CD4-positive, CD25-positive, alpha-beta regulatory T cell (primary cell): ENCODE results near the gene QKI. TPM values are rescaled to one million over a fixed set of nuclear protein-coding genes. Genes with fewer than 3 reads are reported as not detected.

Source experiments
- ATAC-seq, 2 donors: fragments of 150-1000 bp; cut with Tn5 transposase; one replicate each; pipeline ENCODE4 v1.10.0; 2021; ENCODE audit warnings: low read depth in 2 of 2, moderate number of reproducible peaks in 2 of 2, moderate library complexity in 1 of 2
- DNase-seq, 3 donors: peaks; one replicate each; pipeline versions ENCODE4 v3.0.0 to v3.0.0-alpha.2; 2012 to 2022; ENCODE audit warnings: mixed read lengths in 1 of 3
- H3K27ac ChIP-seq: one replicate; pipeline ENCODE4 v1.7.0; 2013; ENCODE audit warnings: mild to moderate bottlenecking, low read length; ENCODE audit not compliant: insufficient read depth, poor library complexity, severe bottlenecking
- H3K27me3 ChIP-seq: one replicate; pipeline ENCODE4 v1.7.0; 2013; ENCODE audit warnings: low read length; ENCODE audit not compliant: control insufficient read depth, insufficient read depth
- H3K36me3 ChIP-seq: one replicate; pipeline ENCODE4 v1.7.0; 2013; ENCODE audit warnings: mild to moderate bottlenecking, low read length, moderate library complexity; ENCODE audit not compliant: control insufficient read depth, insufficient read depth
- H3K4me1 ChIP-seq: 2 replicates; pipeline ENCODE4 v1.7.0; 2013; ENCODE audit warnings: mild to moderate bottlenecking, low read length; ENCODE audit not compliant: insufficient read depth, control insufficient read depth, poor library complexity, severe bottlenecking
- H3K4me3 ChIP-seq: one replicate; pipeline ENCODE4 v1.7.0; 2013; ENCODE audit warnings: low read depth, mild to moderate bottlenecking, low read length, moderate library complexity
- H3K9me3 ChIP-seq, 2 experiments: 1 replicate in 1 of 2; 2 replicates in 1 of 2; pipeline ENCODE4 v1.7.0; 2013; ENCODE audit warnings: low read length in 2 of 2, mild to moderate bottlenecking in 1 of 2, moderate library complexity in 1 of 2; ENCODE audit not compliant: control insufficient read depth in 2 of 2
- H3K27ac Mint-ChIP-seq, 3 donors: one replicate each; pipeline ENCODE4 v1.8.0; 2020 to 2022; ENCODE audit warnings: mild to moderate bottlenecking in 3 of 3, mixed read lengths in 3 of 3, moderate library complexity in 2 of 3
- H3K27me3 Mint-ChIP-seq: one replicate; pipeline ENCODE4 v1.8.0; 2022; ENCODE audit warnings: mild to moderate bottlenecking, mixed read lengths
- H3K36me3 Mint-ChIP-seq: one replicate; pipeline ENCODE4 v1.8.0; 2020; ENCODE audit warnings: mixed read lengths
- H3K4me1 Mint-ChIP-seq, 4 donors: one replicate each; pipeline ENCODE4 v1.8.0; 2020 to 2022; ENCODE audit warnings: mixed read lengths in 4 of 4, mild to moderate bottlenecking in 1 of 4
- H3K4me3 Mint-ChIP-seq, 4 donors: one replicate each; pipeline ENCODE4 v1.8.0; 2020 to 2022; ENCODE audit warnings: mild to moderate bottlenecking in 4 of 4, mixed read lengths in 4 of 4, moderate library complexity in 3 of 4
- H3K9me3 Mint-ChIP-seq, 7 donors: one replicate each; pipeline ENCODE4 v1.8.0; 2020 to 2022; ENCODE audit warnings: mixed read lengths in 7 of 7, mild to moderate bottlenecking in 3 of 7, moderate library complexity in 2 of 7
- polyA plus RNA-seq, 4 donors: library from polyadenylated mRNA; unstranded; fragments of 300-500 nt; fragmentation: Illumina TruSeq; gene quantifications; one replicate each; pipeline ENCODE4 v1.2.3, GENCODE V29; 2021
- total RNA-seq: library from RNA; stranded (reverse); gene quantifications from one replicate; pipeline ENCODE4 v1.2.3, GENCODE V29; 2022

The QKI gene
- total and polyA plus RNA-seq, 5 donors from 2014 or later, result 10.0 to 89.7 (median 17.2) TPM

- no peak overlapping the region for H3K4me3 ChIP-seq
- Mint-ChIP-seq H3K9me3 (no peaks in the 10 kb centered on the region), H3K27me3 (peaks cover 58% of the 10 kb centered on the region), H3K27ac (no peak overlapping the region), H3K4me1 (peaks cover 0 to 7% (median 0%) of the 10 kb centered on the region in 4 donors), H3K36me3 (no peaks in the 10 kb centered on the region), H3K4me3 (no peak overlapping the region)
- H3K9me3 ChIP-seq, result no peaks in the 10 kb centered on the region
- H3K36me3 ChIP-seq, result no peaks in the 10 kb centered on the region
- no peak for DNase-seq
- peaks cover 7% of the 10 kb centered on the region for H3K27me3 ChIP-seq
- H3K27ac ChIP-seq, result no peak overlapping the region
- H3K4me1 ChIP-seq, result no peaks in the 10 kb centered on the region
- no peak for ATAC-seq
These were observed 20.6 kb upstream of the QKI start for GRCh38 chr6:163393923-163394322.

DNA sequence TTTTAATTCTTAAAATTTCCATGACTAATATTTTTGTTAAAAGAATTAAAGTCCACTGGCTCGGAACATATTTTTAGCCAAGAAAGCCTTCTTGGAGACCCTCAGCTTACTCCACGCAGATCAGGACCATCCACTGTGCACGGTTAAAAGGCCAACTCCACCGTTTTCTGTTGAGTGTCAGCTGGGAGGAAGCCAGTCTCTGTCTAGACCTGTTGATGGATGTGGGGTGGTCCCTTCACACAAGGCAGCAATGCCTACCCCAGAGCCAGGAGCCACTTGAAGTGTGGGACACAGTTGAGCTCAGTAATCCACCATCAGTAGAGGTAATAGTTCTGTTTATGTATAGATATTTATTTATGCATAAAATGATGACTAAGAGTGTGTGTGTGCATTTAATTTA is 19.9 kb upstream of the QKI start:
- H3K9me3 ChIP-seq, result no peaks in the 10 kb centered on the region
- H3K27ac Mint-ChIP-seq, result no peak overlapping the region
- H3K27me3 ChIP-seq, result peaks cover 7% of the 10 kb centered on the region
- no peak overlapping the region for H3K4me3 ChIP-seq
- peaks cover 0 to 7% (median 0%) of the 10 kb centered on the region in 4 donors for H3K4me1 Mint-ChIP-seq
- no peak overlapping the region for H3K4me3 Mint-ChIP-seq
- H3K4me1 ChIP-seq, result no peaks in the 10 kb centered on the region
- ATAC-seq, result no peak
- H3K27ac ChIP-seq, result no peak overlapping the region
- peaks cover 60% of the 10 kb centered on the region for H3K27me3 Mint-ChIP-seq
- no peaks in the 10 kb centered on the region for H3K36me3 Mint-ChIP-seq
- H3K9me3 Mint-ChIP-seq, result no peaks in the 10 kb centered on the region
- no peaks in the 10 kb centered on the region for H3K36me3 ChIP-seq
- no peak for DNase-seq

DNA sequence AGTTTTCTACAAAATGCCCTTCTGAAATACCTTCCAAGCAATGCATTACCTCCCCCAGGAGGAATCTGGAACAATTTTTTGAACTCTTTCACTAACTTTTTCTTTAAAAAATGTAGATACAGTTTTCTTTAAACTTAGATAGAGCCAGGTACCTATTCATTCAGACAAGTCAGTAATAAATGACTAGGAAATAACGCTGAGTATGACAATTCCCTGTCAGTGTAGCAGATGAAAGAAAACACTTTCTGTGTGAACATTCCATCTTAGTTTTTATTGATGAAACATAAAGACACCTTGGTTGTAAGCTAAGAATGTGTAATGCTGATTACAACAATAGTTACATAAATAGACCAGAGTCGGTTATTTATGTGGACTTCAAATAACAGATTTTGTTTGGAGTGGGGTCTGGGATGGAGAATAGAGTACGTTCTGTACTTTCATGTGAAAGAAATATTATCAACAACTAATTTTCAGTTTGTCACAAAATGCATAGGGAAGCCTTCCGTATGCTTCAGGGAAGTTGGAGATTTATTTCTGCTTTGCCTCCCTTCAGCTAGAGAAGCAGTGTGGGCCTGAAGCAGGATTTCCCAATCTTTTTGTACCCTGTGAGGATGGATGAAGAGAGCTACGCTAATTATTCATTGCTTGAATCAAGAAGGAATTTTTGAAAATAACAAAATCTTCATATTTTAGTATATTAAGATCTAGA is 19.2 kb upstream of the QKI start:
- no peak for DNase-seq
- no peak for ATAC-seq
- Histone ChIP-seq H3K27me3 (peaks cover 7% of the 10 kb centered on the region), H3K27ac (no peak overlapping the region), H3K9me3 (no peaks in the 10 kb centered on the region), H3K4me3 (no peak overlapping the region), H3K36me3 (no peaks in the 10 kb centered on the region), H3K4me1 (no peaks in the 10 kb centered on the region)
- H3K4me3 Mint-ChIP-seq, result no peak overlapping the region
- no peaks in the 10 kb centered on the region for H3K36me3 Mint-ChIP-seq
- H3K27me3 Mint-ChIP-seq, result peaks cover 65% of the 10 kb centered on the region
- peaks cover 0 to 7% (median 0%) of the 10 kb centered on the region in 4 donors for H3K4me1 Mint-ChIP-seq
- no peak overlapping the region for H3K27ac Mint-ChIP-seq
- H3K9me3 Mint-ChIP-seq, result no peaks in the 10 kb centered on the region

GRCh38 chr6:163395831-163396185 is 18.7 kb upstream of the QKI start:
- Mint-ChIP-seq H3K27me3 (peaks cover 61% of the 10 kb centered on the region), H3K4me1 (peaks cover 0 to 7% (median 0%) of the 10 kb centered on the region in 4 donors), H3K27ac (no peak overlapping the region), H3K36me3 (no peaks in the 10 kb centered on the region), H3K9me3 (no peaks in the 10 kb centered on the region), H3K4me3 (no peak overlapping the region)
- no peak for ATAC-seq
- Histone ChIP-seq H3K4me3 (no peak overlapping the region), H3K4me1 (no peaks in the 10 kb centered on the region), H3K27ac (no peak overlapping the region), H3K36me3 (no peaks in the 10 kb centered on the region), H3K9me3 (no peaks in the 10 kb centered on the region), H3K27me3 (peaks cover 7% of the 10 kb centered on the region)
- DNase-seq, result no peak

GRCh38 chr6:163397326-163397725 is 17.2 kb upstream of the QKI start:
- Histone ChIP-seq H3K4me3 (no peak overlapping the region), H3K27ac (no peak overlapping the region), H3K4me1 (no peaks in the 10 kb centered on the region), H3K27me3 (peaks cover 7% of the 10 kb centered on the region), H3K36me3 (no peaks in the 10 kb centered on the region), H3K9me3 (no peaks in the 10 kb centered on the region)
- Mint-ChIP-seq H3K27me3 (peaks cover 47% of the 10 kb centered on the region), H3K36me3 (no peaks in the 10 kb centered on the region), H3K27ac (no peak overlapping the region), H3K4me3 (no peak overlapping the region), H3K9me3 (no peaks in the 10 kb centered on the region), H3K4me1 (peaks cover 0 to 6% (median 0%) of the 10 kb centered on the region in 4 donors)
- DNase-seq (no peak), ATAC-seq (no peak)

- DNase-seq (no peak), ATAC-seq (no peak)
- Mint-ChIP-seq H3K9me3 (no peaks in the 10 kb centered on the region), H3K4me3 (no peak overlapping the region), H3K27me3 (peaks cover 45% of the 10 kb centered on the region), H3K27ac (no peak overlapping the region), H3K4me1 (peaks cover 0 to 5% (median 0%) of the 10 kb centered on the region in 4 donors), H3K36me3 (no peaks in the 10 kb centered on the region)
- Histone ChIP-seq H3K4me3 (no peak overlapping the region), H3K27me3 (peaks cover 7% of the 10 kb centered on the region), H3K36me3 (no peaks in the 10 kb centered on the region), H3K27ac (no peak overlapping the region), H3K4me1 (no peaks in the 10 kb centered on the region), H3K9me3 (no peaks in the 10 kb centered on the region)
These were observed 16.4 kb upstream of the QKI start for GRCh38 chr6:163398115-163398514.

GRCh38 chr6:163398815-163399214 is 15.7 kb upstream of the QKI start:
- no peak overlapping the region for H3K27ac ChIP-seq
- no peak for DNase-seq
- H3K36me3 Mint-ChIP-seq, result no peaks in the 10 kb centered on the region

DNA sequence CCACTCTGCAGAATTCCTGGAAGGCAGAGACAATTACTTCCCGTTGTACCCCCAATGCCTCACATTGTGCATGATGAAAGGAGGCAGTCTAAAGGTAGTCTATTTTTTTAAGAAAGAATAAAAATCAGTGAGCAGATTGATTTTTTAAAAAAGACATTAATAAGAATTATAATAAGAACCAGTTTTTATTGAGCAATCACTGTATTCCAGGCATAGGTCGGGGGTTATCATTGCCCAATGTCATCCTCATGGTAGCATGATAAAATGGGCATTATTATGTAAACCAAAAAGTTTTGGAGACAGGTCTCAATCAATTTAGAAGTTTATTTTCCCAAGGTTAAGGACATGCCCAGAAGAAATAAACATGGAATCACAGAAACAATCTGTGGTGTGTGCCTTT is 14.0 kb upstream of the QKI start:
- Histone ChIP-seq H3K4me3 (no peak overlapping the region), H3K4me1 (peaks cover under 1% of the 10 kb centered on the region), H3K9me3 (no peaks in the 10 kb centered on the region), H3K27ac (no peak overlapping the region), H3K27me3 (peaks cover 5% of the 10 kb centered on the region), H3K36me3 (no peaks in the 10 kb centered on the region)
- no peak overlapping the region for H3K27ac Mint-ChIP-seq
- peaks cover 0 to 10% (median 0%) of the 10 kb centered on the region in 4 donors for H3K4me1 Mint-ChIP-seq
- no peak overlapping the region for H3K4me3 Mint-ChIP-seq
- ATAC-seq, result no peak
- no peak for DNase-seq
- no peaks in the 10 kb centered on the region for H3K9me3 Mint-ChIP-seq
- no peaks in the 10 kb centered on the region for H3K36me3 Mint-ChIP-seq
- H3K27me3 Mint-ChIP-seq, result peaks cover 36% of the 10 kb centered on the region

More at GRCh38 chr6:163398815-163399214, 15.7 kb upstream of the QKI start:
- Histone ChIP-seq H3K36me3 (no peaks in the 10 kb centered on the region), H3K4me1 (no peaks in the 10 kb centered on the region), H3K4me3 (no peak overlapping the region), H3K9me3 (no peaks in the 10 kb centered on the region), H3K27me3 (peaks cover 7% of the 10 kb centered on the region)
- ATAC-seq, result no peak
- H3K4me1 Mint-ChIP-seq, result peaks cover 0 to 5% (median 0%) of the 10 kb centered on the region in 4 donors
- H3K9me3 Mint-ChIP-seq, result no peaks in the 10 kb centered on the region
- H3K4me3 Mint-ChIP-seq, result no peak overlapping the region
- H3K27ac Mint-ChIP-seq, result no peak overlapping the region
- H3K27me3 Mint-ChIP-seq, result peaks cover 45% of the 10 kb centered on the region
